ENCODE data around the gene RPL35A.
"Not testable (repeated sequence)": the region's sequence is repeated elsewhere in the genome, so short reads cannot be mapped to it uniquely, and the experiment has no call there.

RPL35A gene
- total RNA-seq = 692 to 905 (median 802) reads per million in 4 donors

DNA sequence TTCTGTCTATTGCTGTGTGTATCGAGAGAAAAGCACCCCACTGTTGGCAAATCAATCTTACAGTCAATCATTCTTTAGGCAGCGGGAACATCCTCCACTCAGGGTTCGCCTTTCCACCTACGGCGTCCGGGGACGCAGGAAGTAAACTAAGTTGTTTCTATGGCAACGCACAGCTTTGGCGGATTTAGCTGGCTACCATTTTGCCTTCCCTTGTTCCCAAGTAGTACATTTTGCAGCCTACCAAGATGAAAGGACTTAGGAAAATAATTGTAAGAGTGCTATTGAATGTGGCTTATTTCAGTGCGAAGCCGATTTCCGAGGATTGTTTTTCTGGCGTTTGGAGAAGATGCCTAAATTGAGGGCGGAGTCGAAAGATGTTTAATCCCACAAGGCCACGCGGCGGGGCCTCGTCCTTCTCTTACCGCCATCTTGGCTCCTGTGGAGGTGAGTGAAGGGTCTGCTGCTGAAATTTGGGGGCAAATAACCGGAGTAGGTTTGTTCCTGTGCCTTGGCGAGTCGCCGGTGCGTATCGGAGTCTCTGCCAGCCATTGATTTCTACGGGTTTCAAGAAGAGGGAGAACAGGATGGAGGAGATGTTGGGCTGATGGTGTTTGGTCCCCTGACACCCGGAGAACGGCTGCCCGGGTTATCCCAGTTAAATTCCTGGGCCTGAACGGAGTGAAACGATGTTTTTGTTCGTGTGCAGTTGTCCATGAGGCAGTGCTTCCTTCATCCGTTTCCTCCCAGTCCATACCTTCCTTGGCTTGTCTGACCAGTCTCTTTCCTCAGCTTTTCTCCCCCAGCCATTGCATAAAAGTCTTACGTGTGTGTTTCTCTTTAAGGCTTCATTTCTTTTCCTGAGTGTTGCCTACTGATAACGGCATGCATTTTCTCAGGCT, at the start of gene RPL35A:
RPL35A (plus strand) TSS at position 413 of the 899 bp plus-strand sequence. CDS start 778 bp downstream, outside the sequence.
- DNase-seq = peak; percentile 69 to 92 (median 74)

DNA sequence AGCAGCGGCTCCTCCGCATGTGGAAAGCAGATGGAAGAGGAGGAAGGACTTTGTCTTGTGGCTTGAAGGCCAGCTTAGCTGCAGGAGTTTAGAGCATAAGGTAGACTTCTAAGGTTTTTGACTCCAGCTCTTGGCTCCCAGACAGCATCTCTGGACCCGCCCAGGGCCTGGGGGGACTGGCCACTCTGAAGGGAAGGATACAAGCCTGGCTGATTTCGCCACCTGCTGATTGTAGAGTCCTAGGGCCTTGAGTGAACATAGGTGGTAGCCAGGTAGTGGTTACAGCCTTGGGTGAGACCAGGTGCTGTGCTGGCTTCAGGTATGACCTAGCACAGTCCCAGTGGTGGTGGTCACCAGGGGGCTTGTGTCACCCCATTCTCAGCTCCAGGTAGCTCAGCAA, 48.4 kb upstream of the RPL35A start:
- no peak for DNase-seq

DNA sequence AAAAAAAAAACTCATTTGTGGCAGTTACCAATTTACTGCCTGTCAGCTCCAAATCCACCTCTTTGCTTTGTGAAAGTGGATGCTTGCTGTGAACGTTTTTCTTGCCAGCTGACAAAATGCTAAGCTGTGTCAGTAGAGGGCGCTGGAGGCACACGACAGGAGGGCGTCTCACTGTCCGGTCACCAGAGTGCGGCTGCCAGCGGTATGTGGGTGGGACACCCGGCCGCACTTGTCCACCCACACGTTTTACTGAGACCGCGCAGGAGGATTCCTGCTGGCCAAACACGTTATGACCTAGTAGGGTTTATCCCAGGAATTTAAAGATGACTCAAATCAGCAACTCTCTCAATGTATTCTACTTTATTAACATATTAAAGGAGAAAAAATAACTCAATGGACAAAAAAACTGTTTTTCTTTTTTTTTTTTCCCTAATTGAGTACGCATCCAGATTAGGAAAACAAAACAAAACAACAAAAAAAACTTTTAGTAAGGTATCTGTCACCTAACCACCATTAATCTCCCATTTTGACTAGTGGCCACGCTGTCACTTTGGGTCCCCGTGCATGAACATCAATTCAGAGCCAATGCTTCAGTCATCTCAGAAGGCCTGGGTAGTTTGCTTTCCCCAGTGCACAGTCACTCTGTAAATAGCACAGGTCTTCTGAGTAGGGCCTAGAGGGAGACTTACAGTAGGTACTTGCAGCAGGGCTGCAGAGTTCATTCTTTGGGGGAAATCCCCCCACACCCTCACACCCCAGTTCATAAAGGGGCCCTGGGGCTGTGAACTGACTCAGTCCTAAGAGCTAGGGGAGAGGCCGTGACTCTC, 43.8 kb upstream of the RPL35A start:
- peak; percentile 41 to 77 (median 66) for DNase-seq

DNA sequence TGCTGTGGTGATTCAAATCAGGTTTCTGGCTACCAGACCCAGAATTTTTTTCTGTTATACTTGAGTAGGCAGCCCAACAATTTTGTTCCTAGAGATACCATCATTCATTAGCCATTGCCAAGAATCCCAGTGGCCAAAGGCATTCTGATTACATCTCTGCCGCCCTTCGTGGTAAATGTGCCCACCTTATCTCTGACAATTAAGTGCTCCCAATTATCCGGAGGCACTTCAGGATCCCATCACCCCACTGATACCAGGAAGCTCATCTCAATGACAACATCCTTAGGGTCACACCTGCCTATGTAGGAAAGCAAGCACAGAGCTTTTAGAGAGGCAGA, 43.2 kb upstream of the RPL35A start:
- DNase-seq = no peak

DNA sequence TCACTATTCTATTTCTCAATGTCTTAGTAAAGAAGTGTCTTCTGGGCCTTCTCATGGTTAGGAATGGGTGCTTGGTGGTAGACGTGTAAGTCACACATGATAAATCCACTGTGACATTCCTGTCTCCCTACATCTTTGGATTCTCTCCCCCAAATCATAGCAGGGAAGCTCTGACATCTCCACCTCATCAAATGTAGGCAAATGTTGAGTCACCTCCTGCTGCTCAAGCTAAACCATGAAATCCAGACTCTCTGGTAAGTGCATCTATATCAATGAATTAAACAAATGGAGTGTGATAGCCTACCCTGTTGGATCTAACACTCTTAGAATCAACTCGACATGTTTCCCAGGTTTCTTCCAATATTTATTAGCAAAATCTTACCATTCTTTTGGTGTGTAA, 42.8 kb upstream of the RPL35A start:
- DNase-seq = no peak

DNA sequence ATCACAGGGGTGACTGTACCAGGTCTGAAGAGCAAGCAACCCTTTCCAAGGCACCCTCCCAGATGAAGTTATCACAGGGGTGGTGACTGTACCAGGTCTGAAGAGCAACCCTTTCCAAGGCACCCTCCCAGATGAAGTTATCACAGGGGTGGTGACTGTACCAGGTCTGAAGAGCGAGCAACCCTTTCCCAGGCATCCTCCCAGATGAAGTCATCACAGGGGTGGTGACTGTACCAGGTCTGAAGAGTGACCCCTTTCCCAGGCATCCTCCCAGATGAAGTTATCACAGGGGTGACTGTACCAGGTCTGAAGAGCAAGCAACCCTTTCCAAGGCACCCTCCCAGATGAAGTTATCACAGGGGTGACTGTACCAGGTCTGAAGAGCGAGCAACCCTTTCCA, 41.4 kb upstream of the RPL35A start:
- DNase-seq = not testable (repeated sequence)

DNA sequence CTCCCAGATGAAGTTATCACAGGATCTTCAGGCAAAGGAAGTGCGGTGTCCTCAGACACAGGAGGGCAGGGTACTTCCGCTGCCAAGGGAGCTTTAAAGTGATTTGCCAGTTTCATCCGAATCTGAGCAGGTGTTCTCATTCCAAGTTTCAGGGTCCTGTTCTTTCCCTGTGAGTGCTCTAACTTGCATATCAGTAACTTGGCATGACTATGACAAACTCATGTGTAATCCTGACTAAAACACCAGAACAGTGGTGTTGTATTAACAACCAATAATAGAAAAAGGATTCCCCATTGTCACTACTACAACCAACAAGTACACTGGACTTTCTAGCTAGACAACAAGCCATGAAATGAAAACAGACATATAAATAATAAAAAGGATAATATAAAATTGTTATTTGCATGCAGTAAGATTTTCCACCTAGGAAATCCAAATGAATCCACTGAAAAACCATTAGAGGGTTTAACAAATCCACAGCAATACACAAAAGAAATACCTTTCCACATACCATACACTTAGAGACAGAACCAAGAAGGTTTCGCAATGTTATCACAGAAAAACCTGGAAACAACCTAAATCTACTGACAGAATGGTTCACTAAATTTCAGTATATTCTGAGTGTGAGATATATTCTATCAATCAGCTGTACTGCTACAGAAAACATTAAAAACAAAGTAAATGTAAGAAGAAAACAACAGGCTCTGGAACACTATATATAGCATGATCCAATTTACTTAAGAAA, 40.9 kb upstream of the RPL35A start:
- no peak for DNase-seq

DNA sequence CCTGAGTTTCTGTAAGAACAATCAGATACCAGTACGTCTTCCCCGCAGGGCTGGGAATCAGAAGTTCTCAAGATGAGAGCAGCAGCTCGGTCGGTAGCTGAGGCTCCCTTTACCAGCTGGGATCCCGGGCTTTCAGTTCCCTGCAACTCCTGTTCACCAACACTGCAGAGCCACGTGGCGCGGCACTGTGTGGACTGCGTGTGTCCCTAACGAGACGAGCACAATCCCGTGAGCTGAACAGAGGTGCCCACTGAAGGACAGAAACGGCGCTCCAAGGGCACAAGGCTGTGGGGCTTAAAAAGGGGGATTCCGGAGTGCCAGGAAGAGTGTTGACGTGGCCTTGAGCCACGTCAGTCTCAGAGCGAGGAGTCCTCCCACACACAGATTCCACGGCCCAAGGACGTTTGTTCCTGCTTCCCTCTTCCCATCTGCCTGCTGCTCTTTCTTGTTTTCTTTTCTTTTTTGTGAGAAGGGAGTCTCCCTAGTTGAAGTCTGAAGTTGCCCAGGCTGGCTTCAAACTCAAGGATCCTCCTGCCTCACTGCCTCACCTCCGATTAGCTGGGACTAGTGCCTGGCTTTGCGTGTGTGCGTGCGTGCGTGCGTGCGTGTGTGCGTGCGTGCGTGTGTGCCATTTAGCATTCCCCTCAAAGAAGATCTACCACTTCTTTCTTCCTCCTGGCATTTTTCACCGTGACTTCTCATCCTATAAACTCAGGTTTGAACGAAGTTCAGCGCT, 37.1 kb upstream of the RPL35A start:
- no peak for DNase-seq

DNA sequence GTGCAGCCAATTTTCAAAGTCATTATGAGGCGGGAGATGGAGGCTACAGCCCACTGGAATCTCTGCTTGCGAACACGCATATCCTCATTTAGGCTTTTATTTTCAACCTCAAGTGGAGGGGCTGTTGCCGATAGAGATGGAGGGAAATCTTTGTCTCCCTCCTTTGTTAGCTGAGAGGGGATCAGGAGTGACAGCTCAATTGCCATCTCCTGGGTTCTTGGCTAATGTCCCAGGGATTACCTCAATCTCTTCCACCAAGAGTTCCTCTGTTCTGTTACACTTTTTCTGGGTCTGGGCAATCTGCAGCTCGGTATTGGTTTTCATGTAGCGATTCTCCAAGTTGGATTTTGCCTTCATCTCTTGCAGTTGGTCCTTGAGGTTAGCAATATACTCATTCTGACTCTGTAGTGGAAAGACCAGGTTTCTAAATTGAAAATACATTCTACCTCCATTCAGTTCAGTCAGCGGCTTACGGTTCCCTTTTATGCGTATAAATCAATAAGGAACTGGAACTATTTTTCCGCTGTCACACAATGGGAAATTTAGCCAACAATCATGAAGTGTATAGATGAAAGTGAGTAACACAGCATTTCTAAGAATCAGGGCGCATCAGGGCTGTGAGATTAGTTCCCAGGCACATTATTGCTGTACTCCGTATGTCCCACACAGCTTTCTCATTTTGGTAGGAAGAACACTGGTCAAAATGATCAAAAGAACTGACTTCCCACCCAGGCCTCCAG, 36.2 kb upstream of the RPL35A start:
- DNase-seq = no peak

DNA sequence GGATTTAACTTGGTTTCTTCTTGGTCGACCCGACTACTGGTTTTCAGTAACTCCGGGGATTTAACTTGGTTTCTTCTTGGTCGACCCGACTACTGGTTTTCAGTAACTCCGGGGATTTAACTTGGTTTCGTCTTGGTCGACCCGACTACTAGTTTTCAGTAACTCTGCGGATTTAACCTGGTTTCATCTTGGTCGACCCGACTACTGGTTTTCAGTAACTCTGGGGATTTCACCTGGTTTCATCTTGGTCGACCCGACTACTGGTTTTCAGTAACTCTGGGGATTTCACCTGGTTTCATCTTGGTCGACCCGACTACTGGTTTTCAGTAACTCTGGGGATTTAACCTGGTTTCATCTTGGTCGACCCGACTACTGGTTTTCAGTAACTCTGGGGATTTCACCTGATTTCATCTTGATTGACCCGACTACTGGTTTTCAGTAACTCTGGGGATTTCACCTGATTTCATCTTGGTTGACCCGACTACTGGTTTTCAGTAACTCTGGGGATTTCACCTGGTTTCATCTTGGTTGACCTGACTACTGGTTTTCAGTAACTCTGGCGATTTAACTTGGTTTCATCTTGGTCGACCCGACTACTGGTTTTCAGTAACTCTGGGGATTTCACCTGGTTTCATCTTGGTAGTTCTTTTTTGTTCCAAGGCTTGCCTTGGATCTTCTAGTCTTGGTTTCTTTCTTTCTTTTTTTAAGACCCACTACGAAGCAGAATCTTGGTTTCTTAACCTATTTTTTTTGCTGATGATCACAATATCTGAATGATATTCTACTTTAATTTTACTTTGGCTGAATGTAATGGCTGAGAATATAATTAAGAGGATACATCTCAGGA, 28.3 kb upstream of the RPL35A start:
- DNase-seq = not testable (repeated sequence)

DNA sequence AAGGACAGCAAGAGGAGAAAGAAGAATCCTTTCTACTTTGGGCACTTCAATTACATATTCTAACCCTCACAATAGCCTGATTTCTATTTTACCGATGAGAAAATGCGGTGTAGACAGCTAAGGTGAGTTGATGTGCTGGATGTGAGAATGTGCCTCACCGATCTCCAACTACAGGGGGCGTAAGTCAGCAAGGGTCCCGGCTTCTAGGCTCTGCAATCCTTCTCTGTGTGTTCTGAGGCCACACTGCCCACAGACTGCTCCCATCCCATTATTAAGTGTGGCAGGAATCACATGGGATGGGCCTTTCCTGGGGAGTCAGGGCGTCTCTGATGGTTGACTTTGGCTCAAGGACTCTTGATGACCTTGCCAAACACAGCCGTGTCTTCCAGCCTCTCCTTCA, 23.6 kb upstream of the RPL35A start:
- DNase-seq = no peak

DNA sequence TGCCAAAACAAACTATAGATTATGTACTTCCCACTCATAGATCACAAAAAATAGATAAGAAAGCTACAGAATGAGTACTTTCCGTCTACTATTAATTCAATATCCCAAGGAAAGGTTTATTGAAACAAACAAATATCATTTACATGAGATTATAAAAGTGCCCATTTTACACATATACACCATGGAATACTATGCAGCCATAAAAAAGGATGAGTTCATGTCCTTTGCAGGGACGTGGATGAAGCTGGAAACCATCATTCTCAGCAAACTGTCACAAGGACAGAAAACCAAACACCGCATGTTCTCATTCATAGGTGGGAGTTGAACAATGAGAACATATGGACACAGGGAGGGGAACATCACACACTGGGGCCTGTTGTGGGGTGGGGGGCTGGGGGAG, 22.4 kb upstream of the RPL35A start:
- not testable (repeated sequence) for DNase-seq

DNA sequence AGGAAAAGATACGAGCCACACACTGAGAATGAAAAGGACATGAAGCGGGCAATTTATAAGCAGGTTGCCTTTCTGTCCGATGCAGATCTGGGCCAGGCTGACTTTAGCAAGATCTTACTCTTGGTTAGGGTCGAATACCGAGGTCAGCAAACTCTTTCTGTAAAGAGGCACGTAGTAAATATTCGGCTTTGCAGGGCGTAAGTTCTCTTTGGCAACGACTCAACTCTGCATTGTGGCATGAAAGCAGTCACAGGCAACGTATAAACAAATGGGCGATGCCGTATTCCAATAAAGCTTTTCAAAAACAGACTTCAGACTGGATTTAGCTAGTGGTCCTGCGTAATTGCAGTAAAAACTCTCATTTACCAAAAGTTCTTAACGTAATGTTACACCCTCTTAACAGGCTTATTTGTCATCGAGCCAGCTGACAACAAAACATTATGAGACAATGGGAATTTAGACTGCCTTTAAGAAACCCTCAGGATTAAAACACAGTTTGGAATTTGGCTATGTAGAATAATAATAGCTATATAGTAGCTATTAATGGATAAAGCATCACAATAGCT, 13.1 kb upstream of the RPL35A start:
- DNase-seq = no peak

DNA sequence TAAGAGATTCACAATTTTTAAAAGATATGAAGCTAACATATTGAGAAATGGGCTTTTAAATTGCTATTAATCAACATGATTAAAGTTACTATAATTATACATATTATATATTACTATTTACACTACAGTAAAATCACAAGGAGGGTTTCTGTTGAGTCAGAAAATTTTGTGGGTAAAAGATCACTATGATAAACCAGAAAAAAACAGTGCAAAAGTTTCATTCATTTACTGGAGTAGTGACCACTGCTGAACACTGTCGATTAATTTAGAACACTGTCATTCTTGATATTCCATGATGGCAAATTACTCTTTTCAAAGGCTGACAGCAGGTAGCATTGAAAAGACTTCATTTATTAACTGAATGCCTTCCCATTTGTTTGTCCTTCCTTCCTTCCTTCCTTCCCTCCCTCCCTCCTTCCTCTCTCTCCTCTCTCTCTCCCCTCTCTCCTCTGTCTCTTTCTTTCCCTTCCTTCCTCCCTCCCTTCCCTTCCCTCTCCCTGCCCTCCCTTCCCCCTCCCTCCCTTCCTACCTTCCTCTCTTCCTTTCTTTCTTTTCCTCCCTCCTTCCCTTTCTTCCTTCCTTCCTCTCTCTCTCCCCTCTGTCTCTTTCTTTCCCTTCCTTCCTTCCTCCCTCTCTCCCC, 9.1 kb upstream of the RPL35A start:
- DNase-seq = no peak

DNA sequence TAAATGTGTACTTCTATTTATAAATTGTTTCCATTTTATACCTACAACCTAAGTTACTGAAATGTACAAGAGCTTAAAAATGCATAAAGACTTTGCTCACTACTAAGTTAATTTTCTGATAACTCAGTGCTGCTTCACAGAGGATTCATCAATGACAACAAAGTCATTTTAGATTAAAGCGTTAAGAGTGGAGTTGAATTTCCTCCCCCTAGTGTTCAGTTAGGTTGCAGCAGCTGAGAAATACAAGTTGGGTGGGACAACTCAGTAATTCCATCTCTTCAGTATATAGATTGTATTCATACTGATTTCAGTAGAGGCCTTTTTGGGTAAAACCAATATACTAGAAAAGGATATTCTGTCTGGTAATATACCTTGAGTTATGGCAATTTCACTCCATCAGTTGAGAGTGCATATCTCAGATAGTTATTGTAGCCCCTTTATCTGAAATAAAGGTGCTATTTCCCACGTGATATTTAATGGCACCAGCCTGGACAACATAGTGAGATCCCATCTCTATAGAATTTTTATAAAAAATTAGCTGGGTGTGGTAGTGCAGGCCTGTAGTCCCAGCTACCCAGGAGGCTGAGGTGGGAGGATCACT, 6.9 kb upstream of the RPL35A start:
- DNase-seq = peak in 1 of 5 donors; percentile 41

DNA sequence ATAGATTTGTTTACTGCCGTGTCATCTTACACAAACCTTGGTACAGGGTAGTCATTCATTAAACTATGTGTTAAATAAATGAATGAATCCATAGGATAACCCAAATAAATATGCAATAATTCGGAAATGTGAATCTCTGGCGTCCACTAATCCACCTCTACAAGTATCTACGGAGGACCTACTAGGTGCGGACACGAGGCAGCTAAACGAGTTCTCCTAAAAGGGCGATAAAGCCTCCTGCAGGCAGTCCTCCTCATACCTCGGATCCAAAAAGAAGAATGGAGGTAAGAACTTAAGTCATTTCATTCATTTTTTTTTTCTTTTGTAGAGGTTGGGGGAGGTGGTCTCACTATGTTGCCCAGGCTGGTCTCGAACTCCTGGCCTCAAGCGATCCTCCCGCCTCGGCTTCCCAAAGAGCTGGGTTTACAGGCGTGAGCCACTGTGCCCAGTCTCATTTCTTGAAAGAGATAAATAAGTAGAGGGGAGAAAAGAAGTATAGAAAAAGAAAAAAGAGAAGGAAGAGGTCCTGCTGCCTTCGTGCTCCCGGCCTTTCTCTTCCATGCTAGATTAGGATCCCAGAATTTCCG, 706 bp upstream of the RPL35A start:
- no peak for DNase-seq

DNA sequence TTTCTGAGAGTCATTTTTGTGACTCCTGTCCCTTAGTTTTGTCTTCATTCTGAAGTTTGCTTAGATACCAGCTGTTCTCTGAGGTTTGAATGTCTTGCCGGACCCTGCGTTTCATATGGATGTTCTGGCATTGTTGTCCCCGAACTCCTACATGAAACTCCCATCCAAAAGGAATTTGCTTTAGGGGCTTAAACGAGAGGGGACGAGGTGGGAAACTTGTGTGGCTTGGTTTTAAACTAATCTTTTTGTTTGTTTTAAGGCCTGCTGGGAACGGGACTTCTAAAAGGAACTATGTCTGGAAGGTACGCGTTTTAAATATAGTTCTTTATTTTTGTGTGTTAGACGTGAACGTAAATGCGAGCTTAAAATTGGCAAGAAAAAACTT, 679 bp downstream of the RPL35A start:
- no peak for DNase-seq

DNA sequence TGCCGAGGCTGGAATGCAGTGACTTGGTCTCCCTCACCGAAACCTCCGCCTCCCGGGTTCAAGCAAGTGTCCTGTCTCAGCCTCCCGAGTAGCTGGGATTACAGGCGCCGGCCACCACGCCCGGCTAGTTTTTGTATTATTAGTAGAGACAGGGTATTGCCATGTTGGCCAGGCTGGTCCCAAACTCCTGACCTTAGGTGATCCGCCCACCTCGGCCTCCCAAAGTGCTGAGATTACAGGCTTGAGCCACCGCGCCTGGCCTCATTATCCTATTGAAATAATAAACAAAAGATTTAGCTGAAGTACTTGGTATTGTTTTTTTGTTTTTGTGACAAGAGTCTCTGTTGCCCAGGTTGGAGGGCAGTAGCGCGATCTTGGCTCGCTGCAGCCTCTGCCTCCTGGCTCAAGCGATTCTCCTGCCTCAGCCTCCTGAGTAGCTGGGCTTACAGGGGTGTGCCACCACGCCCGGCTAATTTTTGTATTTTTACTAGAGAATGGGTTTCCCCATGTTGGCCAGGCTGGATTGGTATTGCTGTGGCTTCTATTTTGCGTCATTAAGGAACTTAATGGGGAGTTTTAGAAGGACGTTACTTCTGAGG, 1.5 kb downstream of the RPL35A start:
- no peak for DNase-seq

DNA sequence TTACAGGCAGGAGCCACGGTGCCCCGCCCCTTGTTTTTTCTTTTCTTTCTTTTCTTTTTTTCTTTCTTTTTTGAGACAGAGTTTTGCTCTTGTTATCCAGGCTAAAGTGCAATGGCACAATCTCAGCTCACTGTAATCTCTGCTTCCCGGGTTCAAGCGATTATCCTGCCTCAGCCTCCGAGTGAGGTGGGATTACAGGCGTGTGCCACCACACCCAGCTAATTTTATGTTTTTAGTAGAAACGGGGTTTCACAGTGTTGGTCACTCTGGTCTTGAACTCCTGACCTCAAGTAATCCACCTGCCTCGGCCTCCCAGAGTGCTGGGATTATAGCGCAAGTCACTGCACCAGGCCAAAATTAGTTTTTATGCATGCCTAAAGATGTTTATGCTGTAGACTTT, 2.5 kb downstream of the RPL35A start:
- DNase-seq = no peak

Data from T-helper 1 cell (primary cell).